Hepatocyte (in vitro differentiated cells): Measurements from ENCODE around the gene ZNF254.

Experiments
- EZH2 ChIP-seq: fragments of 200-600 bp; sonication (generic); IDR thresholded peaks from 2 replicates; pipeline ENCODE4 v1.6.1; 2016; ENCODE audit warnings: antibody characterized with exemption, mild to moderate bottlenecking, borderline replicate concordance
- EZH2phosphoT487 ChIP-seq: fragments of 200-600 bp; sonication (generic); IDR thresholded peaks from one replicate; pipeline ENCODE4 v1.6.1; 2018; ENCODE audit warnings: antibody characterized with exemption, mild to moderate bottlenecking, low read depth, moderate library complexity; ENCODE audit not compliant: unreplicated experiment, severe bottlenecking
- TF ChIP-seq, protein P1 (sequence below): fragments of 200-600 bp; sonication (generic); IDR thresholded peaks from 2 replicates; pipeline ENCODE4 v1.5.1; 2016; ENCODE audit warnings: antibody characterized with exemption, mild to moderate bottlenecking; ENCODE audit not compliant: poor library complexity

DNA sequence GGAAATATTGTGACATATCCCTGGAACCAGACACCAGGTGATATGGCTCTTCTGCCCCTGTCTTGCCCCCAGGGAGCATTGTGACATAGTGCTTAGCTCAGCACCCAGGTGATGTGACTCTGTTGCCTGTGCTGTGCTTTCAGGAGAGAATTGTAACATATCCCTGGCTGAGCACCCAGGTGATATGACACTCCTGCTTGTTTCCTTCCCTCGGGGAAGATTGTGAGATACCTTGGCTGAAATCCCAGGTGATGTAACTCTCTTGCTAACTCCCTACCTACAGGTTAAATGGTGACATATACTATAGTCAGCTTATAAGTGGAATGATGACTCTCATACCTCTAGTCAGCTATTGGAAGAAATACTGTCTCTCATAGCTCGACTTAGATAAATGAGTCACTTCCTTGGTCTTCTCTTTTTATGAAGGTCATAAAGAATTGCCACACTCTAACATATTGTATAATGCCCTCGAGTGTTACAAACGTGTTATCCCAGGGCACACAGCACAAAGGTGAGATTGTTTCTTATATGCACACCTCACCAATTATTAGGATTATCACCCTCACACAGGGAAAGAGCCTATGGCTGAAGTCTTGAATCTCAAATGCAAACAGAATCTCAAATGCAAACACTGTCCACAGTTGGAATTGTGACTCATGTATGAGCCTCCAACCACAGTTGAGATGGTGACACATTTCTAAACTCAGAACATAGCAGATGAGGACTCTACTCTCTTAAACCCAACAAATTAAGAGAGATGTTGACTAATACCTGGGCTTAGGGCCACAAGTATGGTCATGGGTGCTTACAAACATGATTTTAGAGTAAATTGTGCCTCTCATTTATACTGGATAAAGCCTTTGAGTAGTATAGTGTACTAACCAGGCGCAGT, 32.7 kb upstream of the ZNF254 start:
- TF ChIP-seq, protein P1, sequence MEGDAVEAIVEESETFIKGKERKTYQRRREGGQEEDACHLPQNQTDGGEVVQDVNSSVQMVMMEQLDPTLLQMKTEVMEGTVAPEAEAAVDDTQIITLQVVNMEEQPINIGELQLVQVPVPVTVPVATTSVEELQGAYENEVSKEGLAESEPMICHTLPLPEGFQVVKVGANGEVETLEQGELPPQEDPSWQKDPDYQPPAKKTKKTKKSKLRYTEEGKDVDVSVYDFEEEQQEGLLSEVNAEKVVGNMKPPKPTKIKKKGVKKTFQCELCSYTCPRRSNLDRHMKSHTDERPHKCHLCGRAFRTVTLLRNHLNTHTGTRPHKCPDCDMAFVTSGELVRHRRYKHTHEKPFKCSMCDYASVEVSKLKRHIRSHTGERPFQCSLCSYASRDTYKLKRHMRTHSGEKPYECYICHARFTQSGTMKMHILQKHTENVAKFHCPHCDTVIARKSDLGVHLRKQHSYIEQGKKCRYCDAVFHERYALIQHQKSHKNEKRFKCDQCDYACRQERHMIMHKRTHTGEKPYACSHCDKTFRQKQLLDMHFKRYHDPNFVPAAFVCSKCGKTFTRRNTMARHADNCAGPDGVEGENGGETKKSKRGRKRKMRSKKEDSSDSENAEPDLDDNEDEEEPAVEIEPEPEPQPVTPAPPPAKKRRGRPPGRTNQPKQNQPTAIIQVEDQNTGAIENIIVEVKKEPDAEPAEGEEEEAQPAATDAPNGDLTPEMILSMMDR: no peak
- TF ChIP-seq EZH2 (no peak), EZH2phosphoT487 (no peak)
